NCI-H748 treated with DMSO at 0.1 percent for 48 hours (cell line): Measurements from ENCODE around the gene FGD3.

Source experiments
- DNase-seq: peaks from one replicate; lab custom pipeline; 2025; lab: John Stamatoyannopoulos, UW

Gene FGD3

GRCh38 chr9:93054758-93055704 lies 107.7 kb downstream of the FGD3 start:
- no peak for DNase-seq

- no peak for DNase-seq
Measured at GRCh38 chr9:93057042-93057702, 109.8 kb downstream of the FGD3 start.

- no peak for DNase-seq
Measured at GRCh38 chr9:93057703-93058354, 110.5 kb downstream of the FGD3 start.

GRCh38 chr9:93058355-93059010 lies 111.2 kb downstream of the FGD3 start, which contains the start of gene SUSD3:
SUSD3 (plus strand) TSS chr9:93058701; CDS start chr9:93058743, 42 bp downstream.
- DNase-seq: no peak

GRCh38 chr9:93059011-93059714 lies 111.8 kb downstream of the FGD3 start:
- DNase-seq: no peak

- no peak for DNase-seq
Measured at GRCh38 chr9:93059715-93060578, 112.6 kb downstream of the FGD3 start.

- no peak for DNase-seq
Measured at GRCh38 chr9:93060746-93061259, 113.5 kb downstream of the FGD3 start.

GRCh38 chr9:93061260-93061751 lies 114.0 kb downstream of the FGD3 start:
- DNase-seq: no peak

- no peak for DNase-seq
Measured at GRCh38 chr9:93061791-93062763, 114.8 kb downstream of the FGD3 start.

GRCh38 chr9:93064392-93065134 lies 117.2 kb downstream of the FGD3 start:
- no peak for DNase-seq

- no peak for DNase-seq
Measured at GRCh38 chr9:93065135-93065720, 117.9 kb downstream of the FGD3 start.

GRCh38 chr9:93066978-93067603 lies 119.8 kb downstream of the FGD3 start:
- no peak for DNase-seq

- DNase-seq: no peak
Measured at GRCh38 chr9:93068956-93069355, 121.6 kb downstream of the FGD3 start.

- no peak for DNase-seq
Measured at GRCh38 chr9:93071464-93071863, 124.1 kb downstream of the FGD3 start.

- no peak for DNase-seq
Measured at GRCh38 chr9:93072383-93072795, 125.1 kb downstream of the FGD3 start.

GRCh38 chr9:93076101-93076791 lies 128.9 kb downstream of the FGD3 start:
- no peak for DNase-seq

GRCh38 chr9:93076792-93077128 lies 129.4 kb downstream of the FGD3 start:
- no peak for DNase-seq
